Measurements from ENCODE around the gene B4GALT2. TPM values are rescaled to one million over a fixed set of nuclear protein-coding genes. Genes with fewer than 3 reads are reported as not detected.

B4GALT2 gene
- 43.0 and 48.0 TPM in 2 replicates for polyA plus RNA-seq (2012; rRNA removed)
- polyA plus RNA-seq (2012; cell fraction: cytosol; rRNA removed), result 26.0 and 40.2 TPM in 2 replicates
- 34.8 and 35.0 TPM in 2 replicates for polyA plus RNA-seq (2012; cell fraction: nucleus; rRNA removed)

GRCh38 chr1:43978551-43979260 lies at the start of gene B4GALT2:
Gene B4GALT2, plus strand, starts transcription at chr1:43979210. Its CDS starts 1,951 bp downstream, at chr1:43981161.
- Histone ChIP-seq H3K27me3 (ENCODE audit: insufficient read depth) (no peaks in the 10 kb centered on the region), H3K9ac (peak within 1 kb of the TSS; percentile 82), H3K9me2 (no peaks in the 10 kb centered on the region), H3K27ac (ENCODE audit: low read depth in 2 of 2, low read length in 1 of 2) (peak within 1 kb of the TSS; percentile 37 to 74), H3K79me2 (ENCODE audit: insufficient read depth) (peaks cover 75% of the 10 kb centered on the region), H4K20me1 (ENCODE audit: insufficient read depth) (peaks cover 20% of the 10 kb centered on the region), H3K36me3 (replicated peaks in 1 of 2; ENCODE audit: control insufficient read depth in 1 of 2, insufficient read depth in 2 of 2, low read length in 1 of 2) (peaks cover 16 to 26% of the 10 kb centered on the region in 2 experiments), H3K4me3 (ENCODE audit: low read depth in 2 of 2, low read length in 1 of 2) (peak within 1 kb of the TSS; percentile 59 to 85), H3F3A (replicated peaks; ENCODE audit: insufficient read depth) (peaks cover 7% of the 10 kb centered on the region), H3K9me3 (no peaks in the 10 kb centered on the region), H2AFZ (ENCODE audit: low read depth) (peak within 1 kb of the TSS; percentile 79; the same call in 1 of the 2 replicates), H3K4me1 (ENCODE audit: control insufficient read depth in 1 of 2, insufficient read depth in 2 of 2, low read depth in 1 of 2, low read length in 1 of 2) (peaks cover 8 to 49% of the 10 kb centered on the region in 2 experiments; a peak in 1 of 4 replicates), H3K4me2 (peak within 1 kb of the TSS; percentile 94)
- ChIA-PET POLR2A (no interaction called here), CTCF (interaction anchor here (0.9 to 1.2 kb wide), 3 partner anchors 33 to 216 kb away, joined by 3 to 5 read pairs (median 3); partner anchors contain the start of gene IPO13)
- WGBS (ENCODE audit: low lambda C conversion rate), result 10% methylated on average over 21 of the region's 54 CpGs
- no peak for TF ChIP-seq FOXJ3 (CRISPR knock-in tag; IDR thresholded peaks at IDR 0.05)
- TF ChIP-seq ZBTB33 (IDR thresholded peaks at IDR 0.05; ENCODE audit: borderline replicate concordance, low read depth), result no peak
- peak; percentile 35 for TF ChIP-seq POLR2AphosphoS5 (IDR thresholded peaks at IDR 0.05; ENCODE audit: low read depth, low read length)
- peak; percentile 94 for DNase-seq

GRCh38 chr1:43930168-43930948 lies 48.7 kb upstream of the B4GALT2 start:
- 98% methylated on average over 4 of the region's 10 CpGs for WGBS (ENCODE audit: low lambda C conversion rate)
- CTCF ChIA-PET, result interaction anchor here (0.7 to 15.4 kb wide), 6 partner anchors 12 to 334 kb away, joined by 3 to 533 read pairs (median 4); no protein-coding TSS in a partner anchor
- H3K9ac ChIP-seq, result no peak overlapping the region
- no peaks in the 10 kb centered on the region for H3K79me2 ChIP-seq (ENCODE audit: insufficient read depth)
- peaks cover 2 to 11% of the 10 kb centered on the region in 2 experiments for H3K36me3 ChIP-seq (replicated peaks in 1 of 2; ENCODE audit: control insufficient read depth in 1 of 2, insufficient read depth in 2 of 2, low read length in 1 of 2)
- no peaks in the 10 kb centered on the region for H3K9me2 ChIP-seq
- H3K4me1 ChIP-seq (ENCODE audit: control insufficient read depth in 1 of 2, insufficient read depth in 2 of 2, low read depth in 1 of 2, low read length in 1 of 2), result peaks cover 0 to 3% of the 10 kb centered on the region in 2 experiments; a peak in 2 of 4 replicates
- POLR2A ChIA-PET, result no interaction called here
- DNase-seq, result no peak
- no peaks in the 10 kb centered on the region for H3K27me3 ChIP-seq (ENCODE audit: insufficient read depth)
- H3K9me3 ChIP-seq, result no peaks in the 10 kb centered on the region
- TF ChIP-seq, protein P1, sequence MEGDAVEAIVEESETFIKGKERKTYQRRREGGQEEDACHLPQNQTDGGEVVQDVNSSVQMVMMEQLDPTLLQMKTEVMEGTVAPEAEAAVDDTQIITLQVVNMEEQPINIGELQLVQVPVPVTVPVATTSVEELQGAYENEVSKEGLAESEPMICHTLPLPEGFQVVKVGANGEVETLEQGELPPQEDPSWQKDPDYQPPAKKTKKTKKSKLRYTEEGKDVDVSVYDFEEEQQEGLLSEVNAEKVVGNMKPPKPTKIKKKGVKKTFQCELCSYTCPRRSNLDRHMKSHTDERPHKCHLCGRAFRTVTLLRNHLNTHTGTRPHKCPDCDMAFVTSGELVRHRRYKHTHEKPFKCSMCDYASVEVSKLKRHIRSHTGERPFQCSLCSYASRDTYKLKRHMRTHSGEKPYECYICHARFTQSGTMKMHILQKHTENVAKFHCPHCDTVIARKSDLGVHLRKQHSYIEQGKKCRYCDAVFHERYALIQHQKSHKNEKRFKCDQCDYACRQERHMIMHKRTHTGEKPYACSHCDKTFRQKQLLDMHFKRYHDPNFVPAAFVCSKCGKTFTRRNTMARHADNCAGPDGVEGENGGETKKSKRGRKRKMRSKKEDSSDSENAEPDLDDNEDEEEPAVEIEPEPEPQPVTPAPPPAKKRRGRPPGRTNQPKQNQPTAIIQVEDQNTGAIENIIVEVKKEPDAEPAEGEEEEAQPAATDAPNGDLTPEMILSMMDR (IDR thresholded peaks at IDR 0.05), result peak; percentile 47
- TF ChIP-seq SMC3 (IDR thresholded peaks at IDR 0.05; ENCODE audit: low read depth, low read length) (0 out of 2 replicates have a peak, but pooled peaks have one; percentile 15), FOXJ3 (CRISPR knock-in tag; IDR thresholded peaks at IDR 0.05) (no peak), MEF2A (IDR thresholded peaks at IDR 0.05; ENCODE audit: borderline replicate concordance, low read depth) (no peak), RAD21 (IDR thresholded peaks at IDR 0.05; ENCODE audit: low read length) (peak; percentile 28; the same call in 1 of the 2 replicates), CHD2 (IDR thresholded peaks at IDR 0.05; ENCODE audit: low read length, partially characterized antibody) (no peak)
- H3K4me2 ChIP-seq, result no peak overlapping the region
- H2AFZ ChIP-seq (ENCODE audit: low read depth), result no peak overlapping the region
- no peak overlapping the region for H3K4me3 ChIP-seq (ENCODE audit: low read depth in 2 of 2, low read length in 1 of 2)
- H4K20me1 ChIP-seq (ENCODE audit: insufficient read depth), result no peaks in the 10 kb centered on the region
- H3F3A ChIP-seq (replicated peaks; ENCODE audit: insufficient read depth), result no peaks in the 10 kb centered on the region
- H3K27ac ChIP-seq (ENCODE audit: low read depth in 2 of 2, low read length in 1 of 2), result no peak overlapping the region
